Measurements from ENCODE around the gene TMEM178A. TPM values are rescaled to one million over a fixed set of nuclear protein-coding genes. Genes with fewer than 3 reads are reported as not detected.

TMEM178A gene
- total and polyA plus RNA-seq, 2 of the 8 experiments (the other 6 are each of a cell fraction or from before 2014, with no cell fraction given) = 11.2 to 14.9 TPM

GRCh38 chr2:39741871-39742270 is 76.2 kb downstream of the TMEM178A start (continued):
- no peak for TF ChIP-seq CHD7 (IDR thresholded peaks at IDR 0.05; ENCODE audit: insufficient replicate concordance, low read length)
- no peak for TF ChIP-seq CBX8 (IDR thresholded peaks at IDR 0.05; ENCODE audit: borderline replicate concordance, low read depth, low read length)
- no peak for TF ChIP-seq GTF2F1 (IDR thresholded peaks at IDR 0.05; ENCODE audit: borderline replicate concordance, low read depth, low read length)
- no peak for TF ChIP-seq BRCA1 (IDR thresholded peaks at IDR 0.05; ENCODE audit: low read depth, low read length)
- TF ChIP-seq JUND (IDR thresholded peaks at IDR 0.05; ENCODE audit: low read length) = no peak
- no peak for TF ChIP-seq TAF1 (IDR thresholded peaks at IDR 0.05; ENCODE audit: low read depth, low read length)
- TF ChIP-seq EP300 (IDR thresholded peaks at IDR 0.05; ENCODE audit: borderline replicate concordance in 1 of 2, low read depth in 2 of 2, low read length in 2 of 2) = no peak
- TF ChIP-seq ATF2 (IDR thresholded peaks at IDR 0.05; ENCODE audit: low read length) = no peak
- no peak for TF ChIP-seq KDM5A (IDR thresholded peaks at IDR 0.05; ENCODE audit: low read length)
- TF ChIP-seq SP2 (IDR thresholded peaks at IDR 0.05; ENCODE audit: low read length) = no peak
- TF ChIP-seq SRF (IDR thresholded peaks at IDR 0.05; ENCODE audit: low read depth, low read length) = no peak

Measured in H1 (cell line).